Breast epithelium (tissue), 4 donors: ENCODE results near the gene SMARCC2. TPM values are rescaled to one million over a fixed set of nuclear protein-coding genes. Genes with fewer than 3 reads are reported as not detected.

Source experiments
- DNase-seq, 2 donors: peaks; one replicate each; pipeline ENCODE4 v3.0.0-alpha.2; 2019; ENCODE audit warnings: low spot score in 2 of 2
- H3K27ac ChIP-seq, 2 donors: fragments of 200-600 bp; sonication (generic) in 1 of 2; one replicate each; pipeline ENCODE4 v1.5.1; 2016 to 2019; ENCODE audit warnings: mild to moderate bottlenecking in 1 of 2
- H3K27me3 ChIP-seq, 2 donors: fragments of 200-600 bp; sonication (generic) in 1 of 2; one replicate each; pipeline versions ENCODE4 v1.5.1 to v1.6.0; 2017 to 2019; ENCODE audit warnings: control low read depth in 1 of 2, mild to moderate bottlenecking in 1 of 2
- H3K36me3 ChIP-seq: fragments of 200-600 bp; one replicate; pipeline ENCODE4 v1.5.1; 2019
- H3K4me1 ChIP-seq, 2 donors: fragments of 200-600 bp; sonication (generic); one replicate each; pipeline ENCODE4 v1.5.1; 2016 to 2019; ENCODE audit warnings: control low read depth in 1 of 2
- H3K4me3 ChIP-seq, 3 donors: fragments of 200-600 bp; sonication (generic); 1 replicate in 2 of 3; 2 replicates in 1 of 3; pipeline ENCODE4 v1.5.1; 2016 to 2019; ENCODE audit warnings: mild to moderate bottlenecking in 3 of 3, moderate library complexity in 2 of 3
- H3K9me3 ChIP-seq, 2 donors: fragments of 200-600 bp; sonication (generic) in 1 of 2; one replicate each; pipeline ENCODE4 v1.5.1; 2016 to 2019; ENCODE audit warnings: control low read depth in 1 of 2
- POLR2A ChIP-seq: fragments of 450-650 bp; IDR thresholded peaks from one replicate; pipeline ENCODE4 v1.6.1; 2016; ENCODE audit warnings: antibody characterized with exemption, mild to moderate bottlenecking, moderate library complexity
- POLR2AphosphoS5 ChIP-seq, 3 donors: sonication (generic); formaldehyde crosslinking; IDR thresholded peaks; one replicate each; pipeline ENCODE4 v1.6.1; 2017; ENCODE audit warnings: antibody characterized with exemption in 3 of 3
- intact Hi-C: fragments of 100-400 bp; cut with DNase I; formaldehyde crosslinking; loops from one replicate; pipeline ENCODE4 v1.15.1; 2023; ENCODE audit warnings: low total_unique reads
- total RNA-seq, 3 donors: library from RNA; depleted of rRNA; stranded (reverse); fragments of >200 nt; gene quantifications; one replicate each; pipeline ENCODE4 v1.1.0, GENCODE V29; 2016
- TF ChIP-seq, protein P1 (sequence below), 3 donors: fragments of 450-650 bp; IDR thresholded peaks; one replicate each; pipeline ENCODE4 v1.5.1; 2016 to 2017; ENCODE audit warnings: antibody characterized with exemption in 3 of 3, mild to moderate bottlenecking in 3 of 3, moderate library complexity in 3 of 3

SMARCC2 gene
- total RNA-seq, 3 donors from 2014 or later, result 105 to 114 (median 106) TPM

DNA sequence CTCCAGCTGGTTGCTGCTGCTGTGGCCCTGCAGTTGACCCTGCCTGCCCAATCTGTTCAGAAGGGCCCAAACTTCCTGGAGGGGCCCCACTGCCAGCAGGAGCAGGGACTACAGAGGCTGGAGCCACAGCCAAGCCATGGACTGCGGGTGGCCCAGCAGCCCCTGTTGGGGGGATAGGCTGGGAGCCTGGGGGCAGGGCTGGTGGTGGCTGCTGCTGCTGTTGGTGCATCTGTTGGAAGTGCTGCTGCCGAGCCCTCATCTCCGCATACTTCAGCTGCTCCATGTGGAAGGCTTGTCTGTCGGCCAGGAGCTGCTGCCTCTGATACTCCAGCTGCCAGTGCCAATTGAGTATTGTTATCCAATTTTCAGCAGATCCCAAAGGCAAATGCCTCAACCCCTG is 23.9 kb downstream of the SMARCC2 start:
- Histone ChIP-seq H3K27ac (peak overlapping the region in 1 of 2 donors; percentile 9), H3K36me3 (peaks cover 5% of the 10 kb centered on the region), H3K4me3 (no peak overlapping the region), H3K4me1 (peaks cover 0 to 14% of the 10 kb centered on the region in 2 donors), H3K9me3 (no peaks in the 10 kb centered on the region), H3K27me3 (no peaks in the 10 kb centered on the region)
- intact Hi-C loops, result no loop called here
- TF ChIP-seq POLR2AphosphoS5 (IDR thresholded peaks at IDR 0.05) (no peak), POLR2A (no peak)
- TF ChIP-seq, protein P1, sequence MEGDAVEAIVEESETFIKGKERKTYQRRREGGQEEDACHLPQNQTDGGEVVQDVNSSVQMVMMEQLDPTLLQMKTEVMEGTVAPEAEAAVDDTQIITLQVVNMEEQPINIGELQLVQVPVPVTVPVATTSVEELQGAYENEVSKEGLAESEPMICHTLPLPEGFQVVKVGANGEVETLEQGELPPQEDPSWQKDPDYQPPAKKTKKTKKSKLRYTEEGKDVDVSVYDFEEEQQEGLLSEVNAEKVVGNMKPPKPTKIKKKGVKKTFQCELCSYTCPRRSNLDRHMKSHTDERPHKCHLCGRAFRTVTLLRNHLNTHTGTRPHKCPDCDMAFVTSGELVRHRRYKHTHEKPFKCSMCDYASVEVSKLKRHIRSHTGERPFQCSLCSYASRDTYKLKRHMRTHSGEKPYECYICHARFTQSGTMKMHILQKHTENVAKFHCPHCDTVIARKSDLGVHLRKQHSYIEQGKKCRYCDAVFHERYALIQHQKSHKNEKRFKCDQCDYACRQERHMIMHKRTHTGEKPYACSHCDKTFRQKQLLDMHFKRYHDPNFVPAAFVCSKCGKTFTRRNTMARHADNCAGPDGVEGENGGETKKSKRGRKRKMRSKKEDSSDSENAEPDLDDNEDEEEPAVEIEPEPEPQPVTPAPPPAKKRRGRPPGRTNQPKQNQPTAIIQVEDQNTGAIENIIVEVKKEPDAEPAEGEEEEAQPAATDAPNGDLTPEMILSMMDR (IDR thresholded peaks at IDR 0.05), result no peak
- no peak for DNase-seq

DNA sequence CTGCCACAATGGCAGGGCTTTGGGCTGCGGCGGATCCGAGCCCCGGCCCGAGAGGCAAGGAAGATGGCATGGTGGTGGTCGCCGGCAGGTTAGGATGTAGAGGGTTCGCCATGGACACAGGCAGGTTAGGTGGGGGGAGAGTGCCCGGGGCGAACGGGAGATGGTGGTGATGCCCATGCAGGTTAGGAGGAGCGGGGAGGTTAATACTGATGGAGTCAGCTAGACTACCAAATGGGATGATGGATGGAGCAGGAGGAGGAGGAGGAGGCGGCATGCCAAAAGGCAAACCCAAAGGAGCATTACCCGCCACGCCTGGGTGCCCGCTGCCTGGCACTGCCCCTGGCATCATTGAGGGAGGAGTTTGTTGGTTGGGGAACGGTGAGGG is 24.9 kb downstream of the SMARCC2 start:
- H3K36me3 ChIP-seq, result peaks cover 5% of the 10 kb centered on the region
- no peak for DNase-seq
- no peaks in the 10 kb centered on the region for H3K9me3 ChIP-seq
- TF ChIP-seq, protein P1 (IDR thresholded peaks at IDR 0.05), result no peak
- TF ChIP-seq POLR2AphosphoS5 (IDR thresholded peaks at IDR 0.05) (peak in 1 of 3 donors; percentile 34), POLR2A (no peak)
- no peak overlapping the region for H3K4me3 ChIP-seq
- peaks cover 4 to 25% of the 10 kb centered on the region in 2 donors for H3K4me1 ChIP-seq
- no peaks in the 10 kb centered on the region for H3K27me3 ChIP-seq
- intact Hi-C loops, result no loop called here
- H3K27ac ChIP-seq, result no peak overlapping the region

DNA sequence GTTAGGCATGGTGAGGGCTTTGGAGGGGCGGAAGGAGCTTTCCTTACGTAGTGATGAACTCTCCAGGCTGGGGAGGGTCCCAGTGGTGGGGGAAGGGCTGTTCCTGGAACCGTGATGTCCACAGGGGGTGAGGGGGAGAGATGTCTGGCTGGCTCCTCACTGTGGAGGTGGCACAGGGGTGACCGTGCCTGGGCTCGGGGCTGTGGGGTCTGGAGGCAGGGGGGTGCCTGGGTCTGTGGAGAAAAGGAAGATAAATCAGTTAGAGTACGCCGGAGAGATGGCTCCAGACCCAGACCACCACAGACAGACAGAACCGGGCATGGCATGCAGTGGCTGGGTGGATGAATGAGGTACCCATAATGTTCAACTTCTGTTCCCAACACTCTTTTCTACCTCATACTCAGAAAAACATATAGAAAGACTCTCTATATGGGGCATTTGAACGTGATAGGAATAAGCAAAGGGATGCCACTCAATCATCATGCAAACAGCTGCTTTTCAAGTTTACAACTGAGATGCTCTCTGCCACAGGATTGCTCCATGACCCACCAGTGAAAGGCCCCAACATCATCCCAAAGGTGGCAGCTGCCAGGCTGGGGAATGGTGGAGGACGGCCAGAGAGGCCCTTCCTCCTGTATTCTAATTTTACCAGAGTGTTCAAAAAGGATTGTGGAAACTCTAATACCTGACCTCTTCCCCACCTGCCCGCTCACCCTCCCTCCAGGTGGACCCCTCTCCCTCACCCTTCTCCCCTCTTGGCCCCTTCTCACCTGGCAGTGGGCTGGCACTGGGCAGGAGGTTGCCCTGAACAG is 25.5 kb downstream of the SMARCC2 start:
- intact Hi-C loops, result no loop called here
- Histone ChIP-seq H3K4me3 (no peak overlapping the region), H3K36me3 (peaks cover 5% of the 10 kb centered on the region), H3K4me1 (peaks cover 4 to 25% of the 10 kb centered on the region in 2 donors), H3K27me3 (no peaks in the 10 kb centered on the region), H3K27ac (peak overlapping the region in 1 of 2 donors; percentile 43), H3K9me3 (no peaks in the 10 kb centered on the region)
- TF ChIP-seq, protein P1 (IDR thresholded peaks at IDR 0.05), result no peak
- TF ChIP-seq POLR2AphosphoS5 (IDR thresholded peaks at IDR 0.05), result peak in 1 of 3 donors; percentile 8
- no peak for DNase-seq

DNA sequence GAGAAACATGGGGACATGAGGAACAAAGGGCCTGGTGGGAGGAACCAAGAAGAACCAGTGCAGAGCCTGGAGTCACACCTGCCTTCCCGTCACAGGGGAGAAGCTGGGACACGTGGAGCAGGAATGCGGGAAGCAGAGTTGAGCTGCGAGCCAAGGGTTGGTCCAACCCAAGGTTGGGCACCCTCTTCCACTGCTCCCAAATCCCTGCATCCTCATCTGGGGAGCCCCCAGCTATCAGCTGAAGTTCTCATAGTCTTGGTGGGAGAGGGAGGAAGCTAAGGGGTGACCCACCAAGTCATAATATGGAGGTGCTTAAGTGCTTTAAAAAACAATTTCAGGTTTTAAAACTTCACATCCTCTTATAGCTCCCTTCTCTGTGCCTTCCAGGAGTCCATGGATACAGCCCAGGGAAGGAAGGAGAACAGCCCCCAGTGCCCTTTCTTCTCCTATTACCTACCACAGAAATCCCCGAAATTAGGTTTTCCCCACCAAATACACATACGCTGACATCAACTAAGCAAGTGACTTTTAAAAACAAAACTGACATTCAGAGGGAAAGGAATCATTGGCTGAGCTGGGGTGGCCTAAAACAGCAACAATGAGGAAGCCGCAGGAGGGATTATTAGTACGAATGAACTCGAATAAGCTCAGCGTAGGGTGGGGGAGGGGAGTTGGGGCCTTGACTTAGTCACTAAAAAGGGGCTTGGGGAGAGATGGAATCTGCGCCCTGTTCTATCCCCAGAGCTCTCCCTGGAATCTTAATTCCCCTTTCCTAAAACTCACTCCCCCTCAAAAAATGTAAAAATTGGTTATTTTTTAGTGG is 26.6 kb downstream of the SMARCC2 start:
- TF ChIP-seq POLR2A (no peak), POLR2AphosphoS5 (IDR thresholded peaks at IDR 0.05) (peak; percentile 11 to 56 (median 44))
- peaks cover 5% of the 10 kb centered on the region for H3K36me3 ChIP-seq
- intact Hi-C loops, result no loop called here
- no peaks in the 10 kb centered on the region for H3K27me3 ChIP-seq
- no peaks in the 10 kb centered on the region for H3K9me3 ChIP-seq
- peak overlapping the region; percentile 40 to 100 for H3K27ac ChIP-seq
- no peak for DNase-seq
- H3K4me3 ChIP-seq, result no peak overlapping the region
- peaks cover 4 to 25% of the 10 kb centered on the region in 2 donors for H3K4me1 ChIP-seq

DNA sequence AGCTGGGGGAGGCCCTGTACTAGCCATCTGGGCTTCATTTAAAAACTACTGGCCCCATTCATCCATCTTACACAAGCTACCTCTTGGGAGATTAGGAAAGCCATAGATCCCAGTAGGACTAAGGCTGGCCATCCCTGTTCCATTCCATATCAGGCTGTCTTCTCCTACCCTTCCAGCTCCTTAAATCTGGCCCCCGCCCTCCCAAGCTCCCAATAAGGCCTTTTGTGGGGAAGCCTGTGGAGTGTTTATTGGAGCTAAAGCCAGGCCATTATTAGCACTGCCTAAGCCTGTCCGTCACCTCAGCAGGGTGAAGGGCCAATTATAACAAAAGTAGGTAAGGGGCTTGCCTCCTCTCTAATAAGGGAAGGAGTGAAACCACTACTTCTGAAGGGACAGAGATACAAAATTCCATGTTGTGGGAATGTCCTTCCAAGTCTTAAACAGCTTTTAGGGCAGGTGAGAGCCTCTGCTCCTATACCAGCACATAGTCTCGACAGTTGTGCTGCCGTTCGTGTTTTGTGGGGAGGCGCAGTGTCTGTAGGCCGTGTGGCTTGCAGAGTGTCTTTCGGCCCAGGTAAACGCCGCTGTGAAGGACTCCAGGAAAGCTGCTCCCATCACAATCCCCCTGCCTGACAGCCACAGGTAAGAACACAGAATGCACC is 27.5 kb downstream of the SMARCC2 start:
- Histone ChIP-seq H3K36me3 (peaks cover 5% of the 10 kb centered on the region), H3K9me3 (no peaks in the 10 kb centered on the region), H3K4me3 (peak overlapping the region in 2 of 3 donors; percentile 94 to 97), H3K27me3 (no peaks in the 10 kb centered on the region), H3K27ac (peak overlapping the region; percentile 100), H3K4me1 (peaks cover 4 to 25% of the 10 kb centered on the region in 2 donors)
- intact Hi-C loops, result no loop called here
- DNase-seq, result no peak
- no peak for TF ChIP-seq POLR2A
- TF ChIP-seq POLR2AphosphoS5 (IDR thresholded peaks at IDR 0.05), result no peak
- TF ChIP-seq, protein P1 (IDR thresholded peaks at IDR 0.05), result no peak
